ENCODE data around the gene CHSY1.

CHSY1 gene

DNA sequence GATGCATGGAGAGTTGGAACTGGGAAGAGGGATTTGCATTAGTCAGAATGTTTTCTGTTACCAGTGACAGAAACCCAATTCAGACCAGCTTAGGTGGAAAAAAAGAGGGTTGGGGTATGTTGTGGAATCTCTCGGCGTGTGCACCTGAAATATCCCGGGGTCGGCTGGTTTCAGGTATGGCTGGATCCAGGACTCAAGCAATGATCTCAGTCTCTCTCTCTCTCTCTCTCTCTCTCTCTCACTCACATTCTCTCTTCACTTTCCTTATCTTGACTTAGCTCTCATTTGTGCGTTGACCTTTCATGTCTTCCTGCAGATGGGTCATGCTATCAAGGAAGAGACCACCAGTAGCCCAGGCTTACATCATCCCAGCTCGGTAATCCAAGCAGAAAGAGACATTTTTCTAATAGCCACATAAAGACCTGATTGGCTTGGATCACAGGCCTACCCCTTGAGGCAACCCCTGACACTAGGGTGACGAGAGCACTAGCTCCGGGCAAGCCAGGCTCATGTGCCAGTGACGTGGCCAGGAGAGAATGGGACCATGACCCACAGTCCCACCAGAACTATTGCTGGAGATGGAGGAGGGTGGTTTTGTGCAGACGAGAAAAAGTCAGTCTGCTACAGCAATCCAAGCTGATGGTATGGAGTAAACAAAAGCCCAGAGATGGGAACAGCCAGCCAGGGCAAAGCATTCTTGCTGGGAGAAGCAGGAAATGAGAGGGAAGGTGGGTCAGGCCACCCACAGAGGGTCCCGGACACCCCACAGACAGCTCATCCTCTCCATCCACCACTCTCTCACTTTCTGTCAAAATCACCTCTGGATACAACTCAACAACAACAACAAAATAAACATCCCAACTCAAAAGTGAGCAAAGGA, 91.7 kb downstream of the CHSY1 start:
- DNase-seq, result no peak
- H3K36me3 Mint-ChIP-seq (ENCODE audit: low read depth), result peaks cover 5% of the 10 kb centered on the region
- H3K27ac Mint-ChIP-seq, result peak overlapping the region; percentile 84
- H3K27me3 Mint-ChIP-seq, result no peaks in the 10 kb centered on the region
- H3K4me3 Mint-ChIP-seq, result no peak overlapping the region
- peaks cover 42% of the 10 kb centered on the region for H3K4me1 Mint-ChIP-seq (ENCODE audit: low read depth)
- peaks cover 11% of the 10 kb centered on the region for H3K9me3 Mint-ChIP-seq

DNA sequence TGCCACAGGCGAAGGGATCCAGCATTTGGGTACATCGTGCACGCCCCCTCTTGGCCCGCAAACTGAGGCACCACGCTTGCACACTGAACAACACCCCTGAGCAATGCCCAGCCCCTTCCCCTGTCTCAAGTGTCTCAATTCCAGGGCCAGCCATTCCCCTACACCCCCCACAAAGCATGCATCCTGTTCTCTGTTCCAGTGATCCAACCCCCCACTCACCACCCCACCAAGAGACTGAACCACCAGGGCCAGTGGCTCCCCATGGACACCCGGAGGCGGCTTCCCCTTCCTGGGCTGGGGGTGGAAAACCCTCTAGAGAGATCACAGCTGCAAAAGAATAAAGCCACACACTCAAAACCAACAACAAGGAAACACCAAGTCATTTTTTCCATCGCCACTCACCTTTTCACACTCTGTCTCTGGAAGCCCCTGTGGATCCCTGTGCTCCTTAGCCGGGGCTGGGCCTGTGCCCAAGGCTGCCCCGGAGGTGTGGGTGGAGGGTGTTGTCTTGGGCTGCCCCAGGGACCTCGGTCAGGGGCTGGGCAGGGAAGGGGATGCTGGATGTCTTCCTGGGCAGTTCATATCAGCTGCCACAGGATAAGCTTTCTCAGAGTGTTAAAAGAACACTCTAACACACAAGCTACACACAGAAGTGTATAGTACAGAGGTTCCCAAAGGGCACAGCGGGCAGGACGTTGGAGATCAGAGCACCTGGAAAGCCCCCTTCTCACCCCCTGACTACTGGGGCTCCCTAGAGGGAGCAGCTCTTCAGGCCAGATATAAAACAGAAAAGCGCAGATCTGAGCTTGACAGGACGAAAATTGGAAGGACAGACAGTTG, 92.5 kb downstream of the CHSY1 start:
- Mint-ChIP-seq H3K27ac (peak overlapping the region; percentile 84), H3K27me3 (no peaks in the 10 kb centered on the region), H3K36me3 (ENCODE audit: low read depth) (no peaks in the 10 kb centered on the region)

DNA sequence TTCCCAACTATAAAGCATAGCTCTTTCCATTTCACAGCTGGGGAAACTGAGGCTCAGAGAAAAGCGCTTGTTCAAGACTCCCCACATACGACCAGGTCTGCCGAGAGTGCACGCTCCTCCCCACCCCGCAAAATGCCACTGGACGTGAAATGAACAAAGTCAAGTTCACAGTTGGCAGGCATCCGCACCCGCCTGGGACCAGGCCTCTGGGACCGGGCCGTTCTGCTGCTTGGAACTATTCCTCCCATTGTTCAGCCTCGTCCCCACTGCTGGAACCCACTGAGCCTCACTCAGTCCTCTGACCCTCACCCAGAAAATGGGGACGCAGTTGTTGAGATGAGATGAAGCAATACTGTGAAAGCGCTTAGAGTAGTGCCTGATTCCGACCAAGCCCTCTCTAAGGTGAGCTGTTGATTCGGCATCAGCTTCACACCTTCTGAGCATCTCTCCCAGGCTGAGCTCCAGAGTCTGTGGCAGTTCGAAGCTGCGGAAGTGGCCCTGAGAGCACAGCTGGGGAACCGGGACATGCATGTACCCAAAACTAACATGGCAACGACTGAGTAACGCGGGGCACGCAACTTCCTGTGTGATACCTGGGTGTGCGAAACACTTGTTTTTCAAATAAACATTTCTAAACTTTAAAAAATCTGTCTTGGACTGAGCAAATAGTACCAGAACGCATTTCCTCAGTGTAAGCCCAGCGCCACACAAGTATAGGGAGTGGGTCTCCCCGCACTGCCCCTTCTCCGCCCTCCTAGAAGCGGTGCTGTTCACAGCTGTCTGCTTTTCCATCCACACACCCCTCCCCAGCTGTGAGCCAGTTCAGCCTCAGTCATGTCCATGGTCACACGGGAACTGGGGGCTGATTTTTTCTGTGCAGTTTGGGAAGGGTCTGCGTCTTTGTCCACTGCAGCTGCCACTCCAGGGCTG, 93.4 kb downstream of the CHSY1 start:
- no peaks in the 10 kb centered on the region for H3K9me3 Mint-ChIP-seq
- H3K4me1 Mint-ChIP-seq (ENCODE audit: low read depth), result peaks cover 42% of the 10 kb centered on the region
- H3K36me3 Mint-ChIP-seq (ENCODE audit: low read depth), result no peaks in the 10 kb centered on the region
- DNase-seq, result no peak
- H3K27ac Mint-ChIP-seq, result no peak overlapping the region
- no peaks in the 10 kb centered on the region for H3K27me3 Mint-ChIP-seq
- H3K4me3 Mint-ChIP-seq, result no peak overlapping the region

More for the DNA sequence above, 92.5 kb downstream of the CHSY1 start:
- peak; percentile 59 for DNase-seq
- Mint-ChIP-seq H3K9me3 (peaks cover 5% of the 10 kb centered on the region), H3K4me1 (ENCODE audit: low read depth) (peaks cover 42% of the 10 kb centered on the region), H3K4me3 (peak overlapping the region; percentile 13)

DNA sequence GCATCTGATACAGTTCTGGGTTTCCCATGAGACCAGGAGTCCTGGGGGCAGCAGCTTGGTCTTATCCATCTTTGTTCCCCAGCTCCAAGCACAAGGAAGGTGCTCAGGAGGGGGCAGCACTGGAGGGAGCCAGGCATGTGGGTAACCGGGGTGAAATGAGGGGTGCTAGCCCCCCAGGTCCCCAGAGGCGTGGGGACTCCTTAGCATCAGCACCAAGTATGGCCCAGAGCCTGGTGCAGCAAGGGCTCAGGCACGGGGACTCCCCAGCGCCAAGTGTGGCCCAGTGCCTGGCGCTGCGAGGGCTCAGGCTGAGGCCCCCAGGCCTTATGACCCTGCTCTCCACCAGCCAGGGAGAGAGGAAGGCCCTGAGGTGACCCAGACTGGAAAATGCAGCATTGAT, 94.1 kb downstream of the CHSY1 start:
- H3K4me3 Mint-ChIP-seq, result no peak overlapping the region
- no peak for DNase-seq
- no peak overlapping the region for H3K27ac Mint-ChIP-seq
- H3K9me3 Mint-ChIP-seq, result no peaks in the 10 kb centered on the region
- H3K36me3 Mint-ChIP-seq (ENCODE audit: low read depth), result no peaks in the 10 kb centered on the region
- H3K4me1 Mint-ChIP-seq (ENCODE audit: low read depth), result peaks cover 42% of the 10 kb centered on the region
- H3K27me3 Mint-ChIP-seq, result no peaks in the 10 kb centered on the region

DNA sequence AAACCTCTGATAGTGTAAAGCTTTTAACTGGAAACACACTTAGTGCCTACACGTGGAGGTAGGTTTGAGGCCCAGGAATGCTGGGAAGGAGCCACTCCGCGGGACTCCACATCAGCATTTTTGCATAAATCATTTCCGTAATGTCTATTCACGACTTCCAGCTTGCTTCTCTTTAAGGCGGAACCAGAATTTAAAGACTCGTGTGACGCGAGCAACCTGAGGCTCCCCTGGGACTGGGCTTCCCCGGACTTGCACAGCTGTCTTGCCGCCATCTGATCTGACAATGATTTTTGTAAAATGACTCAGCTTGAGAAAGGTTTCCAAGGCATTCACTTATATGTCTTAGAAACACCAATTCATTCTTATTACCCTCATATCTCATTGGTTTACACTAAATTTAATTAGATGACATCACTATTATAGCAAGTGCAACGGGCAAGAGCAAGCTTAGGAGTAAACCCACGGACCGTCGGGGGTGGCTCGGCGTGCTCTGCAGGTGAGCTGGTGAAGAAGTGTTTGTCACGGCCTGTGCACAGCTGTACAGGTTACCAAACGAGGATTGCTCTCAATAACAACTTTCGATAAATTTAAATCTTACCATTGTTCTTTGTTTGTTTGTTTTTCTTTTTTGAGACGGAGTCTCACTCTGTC, 95.2 kb downstream of the CHSY1 start:
- DNase-seq, result no peak
- H3K4me1 Mint-ChIP-seq (ENCODE audit: low read depth), result peaks cover 33% of the 10 kb centered on the region
- H3K27ac Mint-ChIP-seq, result no peak overlapping the region
- no peak overlapping the region for H3K4me3 Mint-ChIP-seq
- no peaks in the 10 kb centered on the region for H3K36me3 Mint-ChIP-seq (ENCODE audit: low read depth)
- H3K27me3 Mint-ChIP-seq, result no peaks in the 10 kb centered on the region
- H3K9me3 Mint-ChIP-seq, result no peaks in the 10 kb centered on the region

DNA sequence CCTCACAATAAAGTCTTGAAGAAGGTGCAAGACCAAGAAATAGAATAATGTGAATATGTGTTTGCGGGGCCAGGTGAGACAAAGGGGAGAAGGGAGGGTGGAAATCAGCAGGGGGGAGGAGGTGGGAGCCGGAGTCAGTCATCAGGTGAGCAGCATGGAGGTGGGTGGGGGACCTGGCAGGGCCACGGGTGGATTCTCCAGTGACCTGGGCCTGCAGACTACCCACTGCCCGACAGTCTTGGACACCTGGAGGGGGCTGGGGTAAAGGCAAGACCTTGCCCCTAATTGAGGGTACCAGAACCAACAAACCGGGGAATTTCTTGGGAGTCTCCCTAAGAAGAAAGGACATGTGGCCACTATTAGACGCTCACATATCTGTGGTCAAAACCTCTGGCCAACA, 95.8 kb downstream of the CHSY1 start:
- Mint-ChIP-seq H3K4me3 (no peak overlapping the region), H3K27ac (no peak overlapping the region), H3K4me1 (ENCODE audit: low read depth) (peaks cover 34% of the 10 kb centered on the region), H3K27me3 (no peaks in the 10 kb centered on the region), H3K9me3 (no peaks in the 10 kb centered on the region), H3K36me3 (ENCODE audit: low read depth) (no peaks in the 10 kb centered on the region)
- DNase-seq, result no peak

DNA sequence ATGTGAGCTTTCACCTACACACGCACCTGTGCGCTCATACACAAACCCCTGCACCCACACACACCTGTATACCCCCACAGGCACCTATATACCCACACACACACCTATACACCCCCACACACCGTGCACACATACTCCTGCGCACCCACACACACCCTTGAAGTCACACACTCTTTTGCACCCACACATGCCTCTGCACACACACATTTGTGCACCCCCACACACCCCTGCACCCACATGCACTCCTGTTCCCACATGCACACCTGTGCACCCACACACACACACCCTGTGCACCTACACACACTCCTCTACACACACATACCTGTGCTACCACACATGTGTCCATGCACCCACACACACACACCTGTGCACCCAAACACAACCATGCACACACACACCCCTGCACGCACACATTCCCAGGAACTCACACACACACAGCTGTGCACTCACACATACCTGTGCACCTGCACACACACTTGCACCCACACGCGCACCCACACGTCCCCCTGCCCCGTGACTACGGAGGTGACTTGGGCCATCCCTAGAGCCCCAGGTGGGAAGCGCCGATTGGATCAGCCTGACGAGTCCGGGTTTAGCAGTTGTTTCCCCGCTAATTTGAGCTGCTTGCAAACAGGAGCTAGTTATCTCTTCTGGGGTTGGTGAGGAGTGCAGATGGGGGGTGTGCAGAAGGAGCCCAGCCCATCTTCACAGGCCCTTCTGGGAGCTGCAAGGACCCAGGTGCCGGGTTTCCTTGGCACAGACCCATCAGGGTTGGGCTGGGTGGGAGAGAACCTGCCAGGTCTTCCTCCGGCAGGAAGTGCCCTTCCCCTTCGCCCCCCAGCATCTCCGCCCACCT, 97.8 kb downstream of the CHSY1 start:
- H3K9me3 Mint-ChIP-seq, result no peaks in the 10 kb centered on the region
- H3K4me1 Mint-ChIP-seq (ENCODE audit: low read depth), result peaks cover 16% of the 10 kb centered on the region
- H3K4me3 Mint-ChIP-seq, result no peak overlapping the region
- H3K36me3 Mint-ChIP-seq (ENCODE audit: low read depth), result no peaks in the 10 kb centered on the region
- H3K27ac Mint-ChIP-seq, result no peak overlapping the region
- no peak for DNase-seq
- no peaks in the 10 kb centered on the region for H3K27me3 Mint-ChIP-seq

DNA sequence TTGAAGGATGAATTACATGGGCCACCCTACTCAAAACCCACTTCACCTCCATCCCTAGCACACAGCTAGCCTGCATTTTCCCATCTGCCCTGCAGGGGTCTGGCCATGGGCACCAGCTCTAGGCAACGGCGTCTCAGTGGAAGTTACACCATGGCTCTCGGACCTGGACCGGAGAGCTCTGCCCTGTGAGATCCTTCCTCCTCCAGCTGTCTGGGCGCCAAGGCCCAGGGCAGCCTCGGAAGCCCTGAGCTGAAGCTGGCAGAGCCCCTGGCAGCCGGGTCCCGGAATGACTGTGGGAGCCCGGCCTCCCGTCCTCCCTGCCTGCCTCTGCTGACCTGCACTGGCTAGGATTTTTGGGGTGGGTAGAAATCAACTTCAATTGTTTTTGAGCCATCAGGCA, 98.9 kb downstream of the CHSY1 start:
- no peak for DNase-seq
- Mint-ChIP-seq H3K36me3 (ENCODE audit: low read depth) (no peaks in the 10 kb centered on the region), H3K27ac (no peak overlapping the region), H3K9me3 (no peaks in the 10 kb centered on the region), H3K4me1 (ENCODE audit: low read depth) (peaks cover 9% of the 10 kb centered on the region), H3K4me3 (no peak overlapping the region), H3K27me3 (no peaks in the 10 kb centered on the region)

DNA sequence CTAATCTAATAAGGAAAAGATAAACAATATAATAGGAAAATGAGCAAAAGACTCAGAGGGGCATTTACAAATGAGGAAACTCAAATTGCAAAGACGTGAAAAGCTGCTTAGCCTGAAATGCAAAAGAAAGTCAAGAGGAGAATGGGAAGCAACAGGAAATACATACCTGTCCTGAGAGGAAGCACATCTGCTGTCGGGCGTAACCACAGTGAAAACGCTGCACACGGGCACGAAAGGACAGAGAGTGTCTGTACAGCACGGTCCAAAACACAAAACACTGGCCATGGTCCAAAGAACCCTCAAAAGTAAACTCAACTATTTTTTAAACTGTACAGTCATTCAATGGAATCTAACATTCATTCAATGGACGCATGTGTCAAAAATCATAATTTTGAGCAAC, 100.6 kb downstream of the CHSY1 start:
- Mint-ChIP-seq H3K4me1 (ENCODE audit: low read depth) (peaks cover 9% of the 10 kb centered on the region), H3K9me3 (no peaks in the 10 kb centered on the region), H3K27ac (no peak overlapping the region), H3K27me3 (no peaks in the 10 kb centered on the region), H3K4me3 (no peak overlapping the region), H3K36me3 (ENCODE audit: low read depth) (no peaks in the 10 kb centered on the region)
- no peak for DNase-seq

DNA sequence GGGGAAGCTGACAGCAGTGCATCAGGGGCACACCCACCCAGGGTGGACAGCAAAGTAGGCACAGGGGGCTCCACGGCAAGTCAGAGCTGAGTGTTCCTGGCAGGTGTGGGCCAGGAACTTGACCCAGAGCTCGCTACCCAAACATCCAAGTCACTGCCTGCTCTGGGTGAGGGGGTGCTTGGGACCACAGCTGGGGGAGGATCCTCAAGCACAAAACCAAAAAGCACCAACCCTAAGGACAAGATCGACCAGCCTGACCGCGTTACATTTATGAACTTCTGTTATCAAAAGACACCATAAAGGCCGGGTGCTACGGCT, 101.2 kb downstream of the CHSY1 start:
- H3K4me3 Mint-ChIP-seq, result no peak overlapping the region
- no peaks in the 10 kb centered on the region for H3K36me3 Mint-ChIP-seq (ENCODE audit: low read depth)
- peaks cover 9% of the 10 kb centered on the region for H3K4me1 Mint-ChIP-seq (ENCODE audit: low read depth)
- DNase-seq, result no peak
- no peak overlapping the region for H3K27ac Mint-ChIP-seq
- H3K9me3 Mint-ChIP-seq, result no peaks in the 10 kb centered on the region
- H3K27me3 Mint-ChIP-seq, result no peaks in the 10 kb centered on the region

DNA sequence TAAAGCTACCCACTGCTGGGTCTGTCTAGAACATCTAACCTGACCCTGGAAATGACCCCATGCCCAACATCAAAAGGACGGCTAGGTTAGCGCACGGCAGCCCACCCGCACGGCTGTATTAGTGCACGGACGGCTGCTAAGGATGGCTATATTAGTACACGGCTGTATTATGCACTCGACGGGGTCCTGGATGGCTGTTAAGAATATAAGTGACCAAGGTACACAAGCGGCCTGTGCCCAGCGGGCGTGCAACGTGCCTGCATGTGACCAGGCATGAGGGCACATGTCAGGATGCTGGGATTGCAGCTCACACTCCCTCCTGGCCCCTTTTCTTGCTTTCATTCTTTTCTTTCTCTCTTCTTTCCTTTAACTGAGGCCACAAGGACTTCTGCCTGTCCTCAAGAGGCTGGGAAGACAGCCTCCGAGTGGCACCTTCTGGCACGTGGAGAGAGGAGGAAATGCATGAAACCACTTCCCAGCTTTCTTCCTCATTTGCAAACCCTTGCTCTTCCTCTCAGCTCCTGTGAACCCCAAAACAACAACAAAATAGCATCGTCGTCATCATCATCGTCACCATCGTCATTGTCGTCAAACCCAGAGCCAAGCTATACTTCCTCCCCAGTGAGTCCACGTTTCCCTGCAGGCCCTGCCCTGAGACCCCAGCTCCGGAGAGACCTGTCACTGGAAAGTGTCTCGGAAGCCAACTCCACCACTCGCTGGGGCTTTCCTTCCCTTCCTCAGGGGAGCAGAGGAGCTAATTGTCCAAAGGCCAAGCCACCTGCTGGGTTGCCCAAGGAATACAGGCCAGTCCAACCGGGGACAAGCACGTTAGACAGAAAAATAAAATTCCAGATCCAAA, 101.8 kb downstream of the CHSY1 start:
- Mint-ChIP-seq H3K4me3 (no peak overlapping the region), H3K4me1 (ENCODE audit: low read depth) (peaks cover 9% of the 10 kb centered on the region), H3K36me3 (ENCODE audit: low read depth) (no peaks in the 10 kb centered on the region), H3K9me3 (no peaks in the 10 kb centered on the region), H3K27me3 (no peaks in the 10 kb centered on the region), H3K27ac (no peak overlapping the region)
- DNase-seq, result no peak

DNA sequence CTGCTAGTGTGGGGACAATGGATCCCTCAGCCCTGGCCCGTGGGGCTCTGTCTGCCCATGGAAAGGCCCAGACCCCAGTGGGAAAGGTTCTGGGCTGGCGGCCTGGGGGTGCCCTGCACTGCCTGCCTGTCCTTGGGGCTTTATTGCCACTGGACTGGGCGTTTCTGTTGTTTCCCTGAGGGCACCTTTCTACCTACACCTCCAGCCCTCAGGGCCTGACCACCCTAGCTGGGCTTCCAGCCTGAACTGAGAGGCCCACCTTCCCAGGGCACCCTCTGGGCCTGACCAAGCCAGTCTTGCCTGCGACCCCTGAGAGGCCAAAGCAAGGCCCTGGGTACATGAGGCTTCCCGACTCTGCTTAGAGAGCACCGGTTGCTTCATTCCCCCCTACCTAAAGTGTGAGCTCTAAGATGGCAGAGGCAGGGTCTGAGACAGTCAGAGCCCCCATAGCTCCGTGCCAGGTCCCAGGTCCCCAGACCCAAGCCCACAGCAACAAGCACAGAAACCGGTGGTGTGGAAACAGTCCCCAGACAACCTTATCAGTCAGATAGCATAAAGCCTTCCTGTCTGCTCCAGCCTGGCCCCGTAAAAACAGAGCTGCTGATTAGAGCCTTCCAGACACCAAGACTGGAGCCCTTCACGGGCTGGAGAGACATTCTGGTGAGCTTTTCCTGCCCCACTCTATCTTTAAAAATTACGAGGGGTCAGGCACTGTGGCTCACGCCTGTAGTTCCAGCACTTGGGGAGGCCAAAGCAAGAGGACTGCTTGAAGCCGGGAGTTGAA, 102.8 kb downstream of the CHSY1 start:
- Mint-ChIP-seq H3K4me3 (no peak overlapping the region), H3K27me3 (no peaks in the 10 kb centered on the region)

More for the DNA sequence above, 102.8 kb downstream of the CHSY1 start:
- DNase-seq, result no peak
- Mint-ChIP-seq H3K4me1 (ENCODE audit: low read depth) (peaks cover 9% of the 10 kb centered on the region), H3K9me3 (no peaks in the 10 kb centered on the region), H3K27ac (no peak overlapping the region), H3K36me3 (ENCODE audit: low read depth) (no peaks in the 10 kb centered on the region)

Data from activated T-cell treated with anti-CD3 and anti-CD28 coated beads, Interleukin-2, amount 50 U/mL, for 24 hours (primary cell).